GM23338 (cell line): ENCODE measurements around the gene TMEM141. TPM values are rescaled to one million over a fixed set of nuclear protein-coding genes. Genes with fewer than 3 reads are reported as not detected.

Source experiments
- ATAC-seq: fragments of 200-7000 bp; cut with Tn5 transposase; 3 replicates; pipeline ENCODE4 v1.9.1; 2020
- DNase-seq: peaks from one replicate; pipeline ENCODE4 v3.0.0-alpha.2; 2015; ENCODE audit warnings: low spot score
- H2AFZ ChIP-seq: fragments of 200-600 bp; sonication (generic); 2 replicates; pipeline ENCODE4 v1.8.0; 2016; ENCODE audit warnings: antibody characterized with exemption, mild to moderate bottlenecking, moderate library complexity
- H3F3A ChIP-seq: fragments of 200-600 bp; sonication (generic); replicated peaks from 2 replicates; pipeline ENCODE4 v1.8.0; 2017; ENCODE audit warnings: antibody characterized with exemption, mixed run types, low read depth
- H3K27ac ChIP-seq: fragments of 200-600 bp; sonication (generic); 2 replicates; pipeline ENCODE4 v1.6.1; 2016; ENCODE audit warnings: low read depth
- H3K27me3 ChIP-seq: fragments of 200-600 bp; sonication (generic); 2 replicates; pipeline ENCODE4 v1.8.0; 2016; ENCODE audit warnings: mild to moderate bottlenecking, mixed run types, moderate library complexity; ENCODE audit not compliant: insufficient read depth
- H3K36me3 ChIP-seq: fragments of 200-600 bp; sonication (generic); 2 replicates; pipeline ENCODE4 v1.8.0; 2016; ENCODE audit warnings: mild to moderate bottlenecking; ENCODE audit not compliant: insufficient read depth
- H3K4me1 ChIP-seq: fragments of 200-600 bp; sonication (generic); 2 replicates; pipeline ENCODE4 v1.8.0; 2016; ENCODE audit warnings: mild to moderate bottlenecking, moderate library complexity; ENCODE audit not compliant: insufficient read depth
- H3K4me2 ChIP-seq: fragments of 200-600 bp; sonication (generic); 2 replicates; pipeline ENCODE4 v1.7.1; 2017; ENCODE audit warnings: mixed run types
- H3K4me3 ChIP-seq: fragments of 200-600 bp; sonication (generic); 2 replicates; pipeline ENCODE4 v1.6.1; 2016; ENCODE audit warnings: mixed run types
- H3K79me2 ChIP-seq: fragments of 200-600 bp; sonication (generic); replicated peaks from 2 replicates; pipeline ENCODE4 v1.8.0; 2017; ENCODE audit warnings: mild to moderate bottlenecking; ENCODE audit not compliant: insufficient read depth
- H3K9me2 ChIP-seq: fragments of 200-600 bp; sonication (generic); 2 replicates; pipeline ENCODE4 v1.8.0; 2017; ENCODE audit not compliant: insufficient read depth
- H4K20me1 ChIP-seq: fragments of 200-600 bp; sonication (generic); replicated peaks from 2 replicates; pipeline ENCODE4 v1.8.0; 2017; ENCODE audit warnings: mild to moderate bottlenecking; ENCODE audit not compliant: insufficient read depth
- H3K27ac Mint-ChIP-seq: 2 replicates; pipeline ENCODE4 v1.8.0; 2020; ENCODE audit warnings: inconsistent platforms, mild to moderate bottlenecking, moderate library complexity, mixed read lengths
- H3K27me3 Mint-ChIP-seq: 3 replicates; pipeline ENCODE4 v1.8.0; 2022; ENCODE audit warnings: low read depth, mild to moderate bottlenecking, moderate library complexity, mixed read lengths, inconsistent platforms; ENCODE audit not compliant: insufficient read depth, poor library complexity
- H3K36me3 Mint-ChIP-seq: 3 replicates; pipeline ENCODE4 v1.8.0; 2021; ENCODE audit warnings: low read depth, mild to moderate bottlenecking, inconsistent platforms, moderate library complexity, mixed read lengths
- H3K4me1 Mint-ChIP-seq: 3 replicates; pipeline ENCODE4 v1.8.0; 2020; ENCODE audit warnings: mild to moderate bottlenecking, inconsistent platforms, mixed read lengths
- H3K4me3 Mint-ChIP-seq: 3 replicates; pipeline ENCODE4 v1.8.0; 2021; ENCODE audit warnings: moderate library complexity, mild to moderate bottlenecking, inconsistent platforms, mixed read lengths
- H3K9me3 Mint-ChIP-seq: 3 replicates; pipeline ENCODE4 v1.8.0; 2020; ENCODE audit warnings: moderate library complexity, mild to moderate bottlenecking, inconsistent platforms, mixed read lengths
- CREB1 ChIP-seq: fragments of 250-450 bp; sonication (Bioruptor Pico); IDR thresholded peaks from 2 replicates; pipeline ENCODE4 v1.5.0; 2020; ENCODE audit warnings: low read depth, mild to moderate bottlenecking, moderate library complexity
- EZH2 ChIP-seq: fragments of 200-600 bp; sonication (generic); IDR thresholded peaks from one replicate; pipeline ENCODE4 v1.8.0; 2017; ENCODE audit warnings: antibody characterized with exemption, mild to moderate bottlenecking, low read depth; ENCODE audit not compliant: unreplicated experiment
- EZH2phosphoT487 ChIP-seq: fragments of 200-600 bp; sonication (generic); IDR thresholded peaks from one replicate; pipeline ENCODE4 v1.8.1; 2018; ENCODE audit warnings: antibody characterized with exemption; ENCODE audit not compliant: unreplicated experiment
- JUNB ChIP-seq: IDR thresholded peaks from one replicate; pipeline ENCODE4 v1.6.1; 2016; ENCODE audit warnings: antibody characterized with exemption; ENCODE audit not compliant: unreplicated experiment
- NANOG ChIP-seq: IDR thresholded peaks from 2 replicates; pipeline ENCODE4 v1.6.1; 2016; ENCODE audit warnings: antibody characterized with exemption, borderline replicate concordance
- POLR2AphosphoS5 ChIP-seq: IDR thresholded peaks from 2 replicates; pipeline ENCODE4 v1.6.1; 2016; ENCODE audit warnings: antibody characterized with exemption, low read depth
- STAT1 ChIP-seq: IDR thresholded peaks from one replicate; pipeline ENCODE4 v1.6.1; 2016; ENCODE audit warnings: antibody characterized with exemption; ENCODE audit not compliant: unreplicated experiment
- ZNF114 ChIP-seq: fragments of 250-450 bp; sonication (Bioruptor Pico); IDR thresholded peaks from 2 replicates; pipeline ENCODE4 v1.5.0; 2020; ENCODE audit warnings: mild to moderate bottlenecking, moderate library complexity
- ZNF331 ChIP-seq: fragments of 250-450 bp; sonication (Bioruptor Pico); IDR thresholded peaks from 2 replicates; pipeline ENCODE4 v1.5.0; 2020; ENCODE audit warnings: low read depth, mild to moderate bottlenecking, moderate library complexity
- polyA plus RNA-seq: library from polyadenylated mRNA; unstranded; fragments of >200 nt; fragmentation: Nextera tagmentation; extraction: Ambion mirVana; gene quantifications from 2 replicates; pipeline ENCODE4 v1.2.1, GENCODE V29; 2016
- total RNA-seq: library from RNA; depleted of rRNA; stranded (reverse); fragments of >200 nt; shearing (Covaris generic); gene quantifications from 2 replicates; pipeline ENCODE4 v1.2.3, GENCODE V29; 2014
- TF ChIP-seq, protein P1 (sequence below): IDR thresholded peaks from one replicate; pipeline ENCODE4 v1.6.1; 2018; ENCODE audit warnings: antibody characterized with exemption; ENCODE audit not compliant: unreplicated experiment
- TF ChIP-seq, protein P2 (sequence below): IDR thresholded peaks from 2 replicates; pipeline ENCODE4 v1.6.1; 2016; ENCODE audit warnings: antibody characterized with exemption
- TF ChIP-seq, protein P3 (sequence below): fragments of 250-450 bp; sonication (Bioruptor Pico); IDR thresholded peaks from 2 replicates; pipeline ENCODE4 v1.5.0; 2020; ENCODE audit warnings: mild to moderate bottlenecking, moderate library complexity
- TF ChIP-seq, protein P4 (sequence below), 2 experiments: fragments of 200-600 bp in 1 of 2; sonication (generic) in 1 of 2; conservative IDR thresholded peaks; 2 replicates each; pipeline versions ENCODE4 v1.5.1 to v1.6.1; 2016 to 2017; ENCODE audit warnings: antibody characterized with exemption in 2 of 2, low read depth in 2 of 2, mild to moderate bottlenecking in 2 of 2, moderate library complexity in 1 of 2

The TMEM141 gene
- total and polyA plus RNA-seq, 2 experiments from 2014 or later: 71.4 to 90.5 TPM

- Mint-ChIP-seq H3K36me3 (peaks cover 8% of the 10 kb centered on the region; the same call in 2 of the 3 replicates), H3K4me3 (peak overlapping the region; percentile 9; the same call in 1 of the 3 replicates), H3K27me3 (peaks cover 20% of the 10 kb centered on the region), H3K27ac (no peak overlapping the region), H3K9me3 (no peaks in the 10 kb centered on the region), H3K4me1 (peaks cover 30% of the 10 kb centered on the region)
- Histone ChIP-seq H2AFZ (no peak overlapping the region), H3K36me3 (no peaks in the 10 kb centered on the region), H3K27ac (no peak overlapping the region), H3K4me1 (peaks cover 13% of the 10 kb centered on the region), H3K9me2 (no peaks in the 10 kb centered on the region), H3K4me2 (no peak overlapping the region), H3K27me3 (0 out of 2 replicates have a peak, but pooled peaks cover under 1% of the 10 kb centered on the region), H3K79me2 (0 out of 2 replicates have a peak, but pooled peaks cover 4% of the 10 kb centered on the region), H4K20me1 (peaks cover 14% of the 10 kb centered on the region), H3F3A (0 out of 2 replicates have a peak, but pooled peaks cover 6% of the 10 kb centered on the region), H3K4me3 (no peak overlapping the region)
- TF ChIP-seq ZNF331 (CRISPR knock-in tag) (no peak), NANOG (no peak), POLR2AphosphoS5 (no peak), STAT1 (no peak), ZNF114 (no peak), EZH2 (no peak), JUNB (no peak), EZH2phosphoT487 (no peak), CREB1 (CRISPR knock-in tag) (no peak)
- TF ChIP-seq, protein P1, sequence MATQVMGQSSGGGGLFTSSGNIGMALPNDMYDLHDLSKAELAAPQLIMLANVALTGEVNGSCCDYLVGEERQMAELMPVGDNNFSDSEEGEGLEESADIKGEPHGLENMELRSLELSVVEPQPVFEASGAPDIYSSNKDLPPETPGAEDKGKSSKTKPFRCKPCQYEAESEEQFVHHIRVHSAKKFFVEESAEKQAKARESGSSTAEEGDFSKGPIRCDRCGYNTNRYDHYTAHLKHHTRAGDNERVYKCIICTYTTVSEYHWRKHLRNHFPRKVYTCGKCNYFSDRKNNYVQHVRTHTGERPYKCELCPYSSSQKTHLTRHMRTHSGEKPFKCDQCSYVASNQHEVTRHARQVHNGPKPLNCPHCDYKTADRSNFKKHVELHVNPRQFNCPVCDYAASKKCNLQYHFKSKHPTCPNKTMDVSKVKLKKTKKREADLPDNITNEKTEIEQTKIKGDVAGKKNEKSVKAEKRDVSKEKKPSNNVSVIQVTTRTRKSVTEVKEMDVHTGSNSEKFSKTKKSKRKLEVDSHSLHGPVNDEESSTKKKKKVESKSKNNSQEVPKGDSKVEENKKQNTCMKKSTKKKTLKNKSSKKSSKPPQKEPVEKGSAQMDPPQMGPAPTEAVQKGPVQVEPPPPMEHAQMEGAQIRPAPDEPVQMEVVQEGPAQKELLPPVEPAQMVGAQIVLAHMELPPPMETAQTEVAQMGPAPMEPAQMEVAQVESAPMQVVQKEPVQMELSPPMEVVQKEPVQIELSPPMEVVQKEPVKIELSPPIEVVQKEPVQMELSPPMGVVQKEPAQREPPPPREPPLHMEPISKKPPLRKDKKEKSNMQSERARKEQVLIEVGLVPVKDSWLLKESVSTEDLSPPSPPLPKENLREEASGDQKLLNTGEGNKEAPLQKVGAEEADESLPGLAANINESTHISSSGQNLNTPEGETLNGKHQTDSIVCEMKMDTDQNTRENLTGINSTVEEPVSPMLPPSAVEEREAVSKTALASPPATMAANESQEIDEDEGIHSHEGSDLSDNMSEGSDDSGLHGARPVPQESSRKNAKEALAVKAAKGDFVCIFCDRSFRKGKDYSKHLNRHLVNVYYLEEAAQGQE: no peak
- TF ChIP-seq, protein P2, sequence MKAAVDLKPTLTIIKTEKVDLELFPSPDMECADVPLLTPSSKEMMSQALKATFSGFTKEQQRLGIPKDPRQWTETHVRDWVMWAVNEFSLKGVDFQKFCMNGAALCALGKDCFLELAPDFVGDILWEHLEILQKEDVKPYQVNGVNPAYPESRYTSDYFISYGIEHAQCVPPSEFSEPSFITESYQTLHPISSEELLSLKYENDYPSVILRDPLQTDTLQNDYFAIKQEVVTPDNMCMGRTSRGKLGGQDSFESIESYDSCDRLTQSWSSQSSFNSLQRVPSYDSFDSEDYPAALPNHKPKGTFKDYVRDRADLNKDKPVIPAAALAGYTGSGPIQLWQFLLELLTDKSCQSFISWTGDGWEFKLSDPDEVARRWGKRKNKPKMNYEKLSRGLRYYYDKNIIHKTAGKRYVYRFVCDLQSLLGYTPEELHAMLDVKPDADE: no peak
- TF ChIP-seq, protein P3, sequence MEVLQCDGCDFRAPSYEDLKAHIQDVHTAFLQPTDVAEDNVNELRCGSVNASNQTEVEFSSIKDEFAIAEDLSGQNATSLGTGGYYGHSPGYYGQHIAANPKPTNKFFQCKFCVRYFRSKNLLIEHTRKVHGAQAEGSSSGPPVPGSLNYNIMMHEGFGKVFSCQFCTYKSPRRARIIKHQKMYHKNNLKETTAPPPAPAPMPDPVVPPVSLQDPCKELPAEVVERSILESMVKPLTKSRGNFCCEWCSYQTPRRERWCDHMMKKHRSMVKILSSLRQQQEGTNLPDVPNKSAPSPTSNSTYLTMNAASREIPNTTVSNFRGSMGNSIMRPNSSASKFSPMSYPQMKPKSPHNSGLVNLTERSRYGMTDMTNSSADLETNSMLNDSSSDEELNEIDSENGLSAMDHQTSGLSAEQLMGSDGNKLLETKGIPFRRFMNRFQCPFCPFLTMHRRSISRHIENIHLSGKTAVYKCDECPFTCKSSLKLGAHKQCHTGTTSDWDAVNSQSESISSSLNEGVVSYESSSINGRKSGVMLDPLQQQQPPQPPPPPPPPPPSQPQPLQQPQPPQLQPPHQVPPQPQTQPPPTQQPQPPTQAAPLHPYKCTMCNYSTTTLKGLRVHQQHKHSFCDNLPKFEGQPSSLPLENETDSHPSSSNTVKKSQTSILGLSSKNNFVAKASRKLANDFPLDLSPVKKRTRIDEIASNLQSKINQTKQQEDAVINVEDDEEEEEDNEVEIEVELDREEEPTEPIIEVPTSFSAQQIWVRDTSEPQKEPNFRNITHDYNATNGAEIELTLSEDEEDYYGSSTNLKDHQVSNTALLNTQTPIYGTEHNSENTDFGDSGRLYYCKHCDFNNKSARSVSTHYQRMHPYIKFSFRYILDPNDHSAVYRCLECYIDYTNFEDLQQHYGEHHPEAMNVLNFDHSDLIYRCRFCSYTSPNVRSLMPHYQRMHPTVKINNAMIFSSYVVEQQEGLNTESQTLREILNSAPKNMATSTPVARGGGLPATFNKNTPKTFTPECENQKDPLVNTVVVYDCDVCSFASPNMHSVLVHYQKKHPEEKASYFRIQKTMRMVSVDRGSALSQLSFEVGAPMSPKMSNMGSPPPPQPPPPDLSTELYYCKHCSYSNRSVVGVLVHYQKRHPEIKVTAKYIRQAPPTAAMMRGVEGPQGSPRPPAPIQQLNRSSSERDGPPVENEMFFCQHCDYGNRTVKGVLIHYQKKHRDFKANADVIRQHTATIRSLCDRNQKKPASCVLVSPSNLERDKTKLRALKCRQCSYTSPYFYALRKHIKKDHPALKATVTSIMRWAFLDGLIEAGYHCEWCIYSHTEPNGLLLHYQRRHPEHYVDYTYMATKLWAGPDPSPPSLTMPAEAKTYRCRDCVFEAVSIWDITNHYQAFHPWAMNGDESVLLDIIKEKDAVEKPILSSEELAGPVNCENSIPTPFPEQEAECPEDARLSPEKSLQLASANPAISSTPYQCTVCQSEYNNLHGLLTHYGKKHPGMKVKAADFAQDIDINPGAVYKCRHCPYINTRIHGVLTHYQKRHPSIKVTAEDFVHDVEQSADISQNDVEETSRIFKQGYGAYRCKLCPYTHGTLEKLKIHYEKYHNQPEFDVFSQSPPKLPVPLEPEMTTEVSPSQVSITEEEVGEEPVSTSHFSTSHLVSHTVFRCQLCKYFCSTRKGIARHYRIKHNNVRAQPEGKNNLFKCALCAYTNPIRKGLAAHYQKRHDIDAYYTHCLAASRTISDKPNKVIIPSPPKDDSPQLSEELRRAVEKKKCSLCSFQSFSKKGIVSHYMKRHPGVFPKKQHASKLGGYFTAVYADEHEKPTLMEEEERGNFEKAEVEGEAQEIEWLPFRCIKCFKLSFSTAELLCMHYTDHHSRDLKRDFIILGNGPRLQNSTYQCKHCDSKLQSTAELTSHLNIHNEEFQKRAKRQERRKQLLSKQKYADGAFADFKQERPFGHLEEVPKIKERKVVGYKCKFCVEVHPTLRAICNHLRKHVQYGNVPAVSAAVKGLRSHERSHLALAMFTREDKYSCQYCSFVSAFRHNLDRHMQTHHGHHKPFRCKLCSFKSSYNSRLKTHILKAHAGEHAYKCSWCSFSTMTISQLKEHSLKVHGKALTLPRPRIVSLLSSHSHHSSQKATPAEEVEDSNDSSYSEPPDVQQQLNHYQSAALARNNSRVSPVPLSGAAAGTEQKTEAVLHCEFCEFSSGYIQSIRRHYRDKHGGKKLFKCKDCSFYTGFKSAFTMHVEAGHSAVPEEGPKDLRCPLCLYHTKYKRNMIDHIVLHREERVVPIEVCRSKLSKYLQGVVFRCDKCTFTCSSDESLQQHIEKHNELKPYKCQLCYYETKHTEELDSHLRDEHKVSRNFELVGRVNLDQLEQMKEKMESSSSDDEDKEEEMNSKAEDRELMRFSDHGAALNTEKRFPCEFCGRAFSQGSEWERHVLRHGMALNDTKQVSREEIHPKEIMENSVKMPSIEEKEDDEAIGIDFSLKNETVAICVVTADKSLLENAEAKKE: no peak
- TF ChIP-seq, protein P4, sequence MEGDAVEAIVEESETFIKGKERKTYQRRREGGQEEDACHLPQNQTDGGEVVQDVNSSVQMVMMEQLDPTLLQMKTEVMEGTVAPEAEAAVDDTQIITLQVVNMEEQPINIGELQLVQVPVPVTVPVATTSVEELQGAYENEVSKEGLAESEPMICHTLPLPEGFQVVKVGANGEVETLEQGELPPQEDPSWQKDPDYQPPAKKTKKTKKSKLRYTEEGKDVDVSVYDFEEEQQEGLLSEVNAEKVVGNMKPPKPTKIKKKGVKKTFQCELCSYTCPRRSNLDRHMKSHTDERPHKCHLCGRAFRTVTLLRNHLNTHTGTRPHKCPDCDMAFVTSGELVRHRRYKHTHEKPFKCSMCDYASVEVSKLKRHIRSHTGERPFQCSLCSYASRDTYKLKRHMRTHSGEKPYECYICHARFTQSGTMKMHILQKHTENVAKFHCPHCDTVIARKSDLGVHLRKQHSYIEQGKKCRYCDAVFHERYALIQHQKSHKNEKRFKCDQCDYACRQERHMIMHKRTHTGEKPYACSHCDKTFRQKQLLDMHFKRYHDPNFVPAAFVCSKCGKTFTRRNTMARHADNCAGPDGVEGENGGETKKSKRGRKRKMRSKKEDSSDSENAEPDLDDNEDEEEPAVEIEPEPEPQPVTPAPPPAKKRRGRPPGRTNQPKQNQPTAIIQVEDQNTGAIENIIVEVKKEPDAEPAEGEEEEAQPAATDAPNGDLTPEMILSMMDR (conservative IDR thresholded peaks at IDR 0.05; ENCODE audit: low read depth in 2 of 2): no peak
- no peak for ATAC-seq
- DNase-seq: peak; percentile 38
Observed at GRCh38 chr9:136793086-136793946, 2.2 kb downstream of the TMEM141 start.
